Stimulated activated CD4-positive, alpha-beta T cell treated with anti-CD3 and anti-CD28 coated beads, TNF-alpha, amount 100 ng/mL, for 4 hours (primary cell): ENCODE data around the gene ZNF101.
"Not testable (repeated sequence)": the region's sequence is repeated elsewhere in the genome, so short reads cannot be mapped to it uniquely, and the experiment has no call there.

ENCODE experiments used
- DNase-seq, 3 experiments: peaks; one replicate each; pipeline ENCODE4 v3.0.0-alpha.2; 2020; ENCODE audit warnings: low read depth in 3 of 3

Gene ZNF101

DNA sequence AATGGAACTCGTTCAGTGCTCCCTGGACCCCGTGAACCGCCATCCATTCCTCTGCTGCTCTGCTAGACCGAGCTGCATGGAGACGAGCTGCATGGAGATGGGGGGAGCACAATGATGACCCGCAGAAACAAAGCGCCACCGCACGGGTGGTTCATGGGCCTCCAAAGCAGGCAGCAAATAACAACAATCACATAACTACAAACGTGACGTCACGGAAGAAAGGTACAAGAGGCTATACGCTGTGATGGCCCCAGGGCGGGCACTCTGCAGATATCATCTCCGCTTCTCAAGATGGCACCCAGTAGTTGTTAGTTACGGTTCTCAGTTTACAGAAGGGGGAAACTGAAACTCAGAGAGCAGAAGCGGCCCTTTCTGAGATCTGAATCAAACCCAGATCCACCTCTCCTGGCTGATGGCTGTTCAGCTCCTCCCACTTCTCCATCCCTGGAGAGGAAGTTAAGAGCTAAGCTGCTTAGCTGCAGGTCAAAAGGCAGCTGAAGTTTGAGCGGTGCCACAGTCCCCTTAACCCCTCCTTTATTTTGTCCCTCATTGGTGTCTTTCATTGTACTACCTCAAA is 6.9 kb upstream of the ZNF101 start:
- DNase-seq, result no peak

DNA sequence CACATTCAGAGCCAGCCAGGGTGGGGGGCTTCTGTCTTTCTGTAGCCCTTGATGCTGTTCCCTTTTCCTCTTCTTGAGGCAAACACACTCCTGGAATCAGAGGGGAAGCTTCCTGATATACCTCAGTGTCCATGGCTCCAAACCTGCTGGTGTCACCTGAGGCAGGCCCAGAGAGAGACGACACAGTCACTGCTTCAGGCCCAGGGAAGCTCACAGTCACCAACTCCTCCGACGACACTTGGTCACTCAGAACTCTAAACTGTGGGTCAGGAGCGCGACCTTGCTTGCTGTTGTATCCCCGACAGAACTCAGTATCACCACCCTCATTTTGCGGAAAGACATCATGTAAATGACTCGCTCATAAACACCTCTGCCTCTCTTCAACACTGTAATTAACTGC is 6.3 kb upstream of the ZNF101 start:
- no peak for DNase-seq

DNA sequence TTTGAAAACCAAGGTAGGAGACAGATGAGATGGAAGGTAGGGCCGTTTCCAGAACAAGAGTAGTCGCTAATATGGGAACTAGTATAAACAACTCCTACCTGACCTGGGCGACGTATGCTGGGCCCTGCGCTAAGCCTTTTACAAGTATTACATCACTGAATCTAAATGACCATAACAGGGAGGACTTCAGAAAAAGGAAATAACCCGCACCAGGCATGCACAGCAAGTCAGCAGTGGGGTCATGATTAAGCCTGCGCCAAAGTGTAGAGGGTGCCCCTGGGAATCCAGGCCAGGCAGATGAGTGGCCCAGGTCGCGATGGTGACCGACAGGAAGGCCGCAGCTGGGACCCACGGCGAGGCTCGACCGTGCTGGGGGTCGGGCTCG is 5.8 kb upstream of the ZNF101 start:
- DNase-seq, result no peak

DNA sequence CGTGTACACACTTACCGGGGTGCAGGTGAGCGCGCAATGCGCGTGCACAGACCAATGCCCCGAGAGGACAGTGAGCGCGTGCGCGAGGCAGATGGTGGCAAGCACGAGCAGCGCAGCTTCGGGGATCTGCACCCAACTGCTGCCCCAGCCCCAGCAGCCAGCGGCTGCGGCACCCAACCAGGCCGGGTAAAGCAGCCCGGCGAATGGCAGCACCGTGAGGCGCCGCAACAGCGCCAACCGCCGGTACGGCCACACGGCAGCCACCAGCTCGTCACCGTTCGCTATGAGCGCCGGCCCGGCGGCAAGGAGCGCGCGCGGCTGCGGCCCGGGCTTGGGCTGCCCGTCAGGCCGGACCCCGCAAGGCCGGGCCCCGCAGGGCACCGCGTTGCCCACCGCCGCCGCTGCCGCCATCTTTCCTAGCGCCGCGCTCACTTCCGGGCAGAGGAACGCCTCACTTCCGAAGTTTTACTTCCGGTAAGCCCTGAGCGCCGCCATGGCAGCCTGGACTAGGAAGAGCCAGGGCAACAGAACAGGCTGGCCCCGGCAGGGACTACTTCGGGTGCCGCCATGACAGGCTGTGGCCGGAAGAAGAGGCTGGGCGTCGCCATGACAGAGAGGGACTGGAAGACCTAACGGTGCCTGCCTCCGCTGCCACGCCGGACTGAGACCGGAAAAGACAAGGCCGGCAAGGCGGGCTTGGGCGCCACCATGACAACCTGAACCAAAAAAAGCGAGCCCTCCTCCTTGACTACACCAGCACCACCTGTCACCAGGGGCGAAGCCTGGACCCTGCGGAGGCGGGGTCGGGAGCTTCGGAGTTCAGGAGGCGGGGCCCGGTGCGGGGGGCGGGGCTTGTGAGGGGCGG is 5.2 kb upstream of the ZNF101 start, which contains the start of gene ATP13A1:
Gene ATP13A1, minus strand, starts transcription at position 421 of the 865 bp plus-strand sequence. Its CDS starts 10 bp downstream, at position 411.
- DNase-seq, result peak; percentile 82 to 90 (median 86)

DNA sequence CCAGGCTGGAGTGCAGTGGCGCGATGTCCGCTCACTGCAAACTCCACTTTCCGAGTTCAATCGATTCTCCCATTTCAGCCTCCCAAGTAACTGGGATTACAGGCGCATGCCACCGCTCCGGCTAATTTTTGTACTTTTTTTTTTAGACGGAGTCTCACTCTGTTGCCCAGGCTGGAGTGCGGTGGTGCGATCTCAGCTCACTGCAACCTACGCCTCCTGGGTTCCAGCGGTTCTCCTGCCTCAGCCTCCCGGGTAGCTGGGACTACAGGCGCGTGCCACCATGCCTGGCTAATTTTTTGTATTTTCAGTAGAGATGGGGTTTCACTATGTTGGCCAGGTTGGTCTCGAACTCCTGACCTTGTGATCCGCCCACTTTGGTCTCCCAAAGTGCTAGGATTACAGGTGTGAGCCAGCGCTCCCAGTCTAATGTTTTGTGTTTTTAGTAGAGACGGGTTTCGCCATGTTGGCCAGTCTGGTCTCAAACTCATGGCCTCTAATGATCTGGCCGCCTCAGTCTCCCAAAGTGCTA is 3.2 kb upstream of the ZNF101 start:
- not testable (repeated sequence) for DNase-seq

DNA sequence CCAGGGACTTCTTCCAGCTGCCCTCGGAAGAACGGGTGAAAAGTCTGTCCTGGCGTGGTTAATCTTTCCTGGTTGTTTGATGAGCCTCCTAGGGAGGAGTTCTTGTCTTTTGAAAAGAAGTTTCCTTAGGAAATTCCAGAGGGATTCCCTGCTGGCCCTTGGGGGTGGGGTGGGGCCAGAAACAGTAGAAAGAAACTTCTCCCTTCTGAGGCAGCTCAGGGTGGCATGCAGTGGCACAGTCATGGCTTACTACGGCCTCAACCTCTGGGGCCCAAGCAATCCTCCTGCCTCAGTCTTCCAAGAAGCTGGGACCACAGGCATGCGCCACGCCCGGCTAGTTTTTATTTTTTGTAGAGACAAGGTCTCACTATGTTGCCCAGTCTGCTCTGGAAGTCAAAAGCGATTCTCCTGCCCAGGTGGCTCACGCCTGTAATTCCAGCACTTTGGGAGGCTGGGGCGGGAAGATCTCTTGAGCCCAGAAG is 1.5 kb downstream of the ZNF101 start:
- DNase-seq, result no peak

DNA sequence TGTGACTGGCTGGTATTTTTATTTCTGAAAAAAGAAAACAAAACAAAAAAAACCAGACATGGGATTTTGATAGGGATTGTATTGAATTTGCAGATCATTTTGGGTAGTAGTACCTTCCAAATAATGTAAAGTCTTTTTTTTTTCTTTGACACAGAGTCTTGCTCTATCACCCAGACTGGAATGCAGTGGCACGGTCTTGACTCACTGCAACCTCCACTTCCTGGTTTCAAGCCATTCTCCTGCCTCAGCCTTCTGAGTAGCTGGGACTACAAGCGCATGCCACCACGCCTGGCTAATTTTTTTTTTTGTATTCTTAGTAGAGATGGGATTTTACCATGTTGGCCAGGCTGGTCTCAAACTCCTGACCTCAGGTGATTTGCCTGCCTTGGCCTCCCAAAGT is 4.2 kb downstream of the ZNF101 start:
- DNase-seq, result no peak

DNA sequence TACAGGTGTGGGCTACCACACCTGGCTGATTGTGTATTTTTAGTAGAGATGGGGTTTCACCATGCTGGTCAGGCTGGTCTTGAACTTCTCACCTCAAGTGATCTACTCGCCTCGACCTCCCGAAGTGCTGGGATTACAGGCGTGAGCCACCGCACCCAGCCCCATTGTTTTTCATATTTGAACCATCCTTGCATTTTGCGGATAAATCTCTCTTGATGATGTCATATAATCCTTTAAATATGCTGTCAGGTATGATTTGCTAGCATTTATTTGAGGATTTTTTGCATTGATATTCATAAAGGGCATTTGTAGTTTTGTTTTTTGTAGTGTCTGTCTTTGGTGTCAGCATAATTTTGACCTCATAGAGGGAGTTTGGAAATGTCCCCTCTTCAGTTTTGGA is 5.7 kb downstream of the ZNF101 start:
- DNase-seq, result no peak

DNA sequence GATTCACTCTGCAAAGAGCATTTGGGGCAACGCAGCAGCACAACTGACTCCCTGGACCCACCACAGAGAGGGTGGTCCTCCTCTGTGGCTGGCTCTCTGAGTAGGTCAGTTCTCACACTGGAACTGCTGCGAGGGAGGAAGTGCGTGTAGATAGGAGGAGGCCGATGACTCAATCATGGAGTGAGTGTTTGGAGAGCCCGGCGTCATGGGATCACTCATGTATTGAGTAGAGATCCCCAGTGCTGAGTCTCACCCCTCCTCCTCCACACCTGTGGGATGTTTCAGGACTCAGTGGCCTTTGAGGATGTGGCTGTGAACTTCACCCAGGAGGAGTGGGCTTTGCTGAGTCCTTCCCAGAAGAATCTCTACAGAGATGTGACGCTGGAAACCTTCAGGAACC is 8.9 kb downstream of the ZNF101 start:
- no peak for DNase-seq

DNA sequence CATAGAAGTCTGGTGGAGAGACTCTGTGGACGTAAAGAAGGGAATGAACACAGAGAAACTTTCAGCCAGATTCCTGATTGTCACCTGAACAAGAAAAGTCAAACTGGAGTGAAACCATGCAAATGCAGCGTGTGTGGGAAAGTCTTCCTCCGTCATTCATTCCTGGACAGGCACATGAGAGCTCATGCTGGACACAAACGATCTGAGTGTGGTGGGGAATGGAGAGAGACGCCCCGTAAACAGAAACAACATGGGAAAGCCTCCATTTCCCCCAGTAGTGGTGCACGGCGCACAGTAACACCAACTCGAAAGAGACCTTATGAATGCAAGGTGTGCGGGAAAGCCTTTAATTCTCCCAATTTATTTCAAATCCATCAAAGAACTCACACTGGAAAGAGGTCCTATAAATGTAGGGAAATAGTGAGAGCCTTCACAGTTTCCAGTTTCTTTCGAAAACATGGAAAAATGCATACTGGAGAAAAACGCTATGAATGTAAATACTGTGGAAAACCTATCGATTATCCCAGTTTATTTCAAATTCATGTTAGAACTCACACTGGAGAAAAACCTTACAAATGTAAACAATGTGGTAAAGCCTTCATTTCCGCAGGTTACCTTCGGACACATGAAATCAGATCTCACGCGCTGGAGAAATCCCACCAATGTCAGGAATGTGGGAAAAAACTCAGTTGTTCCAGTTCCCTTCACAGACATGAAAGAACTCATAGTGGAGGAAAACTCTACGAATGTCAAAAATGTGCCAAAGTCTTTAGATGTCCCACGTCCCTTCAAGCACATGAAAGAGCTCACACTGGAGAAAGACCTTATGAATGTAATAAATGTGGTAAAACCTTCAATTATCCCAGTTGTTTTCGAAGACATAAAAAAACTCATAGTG is 10.8 kb downstream of the ZNF101 start:
- no peak for DNase-seq

DNA sequence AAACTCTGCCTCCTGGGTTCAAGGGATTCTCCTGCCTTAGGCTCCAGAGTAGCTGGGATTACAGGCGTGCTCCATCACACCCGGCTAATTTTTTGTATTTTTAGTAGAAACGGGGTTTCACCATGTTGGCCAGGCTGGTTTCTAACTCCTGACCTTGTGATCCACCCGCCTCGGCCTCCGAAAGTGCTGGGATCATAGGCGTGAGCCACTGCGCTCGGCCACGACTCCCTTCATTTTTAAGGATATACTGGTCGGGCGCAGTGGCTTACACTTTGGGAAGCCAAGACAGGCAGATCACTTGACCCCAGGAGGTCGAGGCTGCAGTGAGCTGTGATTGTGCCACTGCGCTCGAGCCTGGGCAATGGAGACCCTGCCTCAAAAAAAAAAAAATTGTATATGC is 17.5 kb downstream of the ZNF101 start:
- not testable (repeated sequence) for DNase-seq

DNA sequence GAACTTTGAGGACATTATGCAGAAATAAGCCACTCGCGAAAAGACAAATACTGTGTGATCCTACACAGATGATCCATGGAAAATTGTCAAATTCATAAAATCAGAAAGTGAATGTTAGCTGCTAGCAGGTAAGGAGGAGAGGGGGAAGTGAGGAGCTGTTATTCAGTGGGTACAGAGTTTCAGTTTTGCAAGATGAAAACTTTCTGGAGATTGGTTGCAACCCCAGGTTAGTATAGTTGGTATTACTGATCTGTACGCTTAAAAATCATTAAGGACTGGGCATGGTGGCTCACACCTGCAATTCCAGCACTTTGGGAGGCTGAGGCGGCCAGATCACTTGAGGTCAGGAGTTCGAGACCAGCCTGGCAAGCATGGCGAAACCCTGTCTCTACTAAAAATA is 17.9 kb downstream of the ZNF101 start:
- DNase-seq, result no peak

DNA sequence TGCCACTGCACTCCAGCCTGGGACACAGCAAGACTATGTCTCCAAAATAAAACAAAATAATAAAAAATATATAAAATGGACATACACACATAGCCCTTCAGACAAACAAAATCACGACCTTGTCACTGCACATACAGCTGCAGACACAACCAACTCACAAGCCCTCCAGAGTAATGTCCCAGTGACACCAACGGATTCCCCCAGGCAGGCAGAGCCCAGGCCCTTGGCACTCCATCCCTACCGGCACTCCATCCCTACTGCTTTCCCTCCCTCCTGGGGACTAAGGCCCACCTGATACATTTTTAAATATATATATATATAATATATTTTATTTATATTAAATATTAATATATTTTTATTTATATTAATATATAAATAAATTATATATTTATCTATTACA is 18.5 kb downstream of the ZNF101 start:
- no peak for DNase-seq

DNA sequence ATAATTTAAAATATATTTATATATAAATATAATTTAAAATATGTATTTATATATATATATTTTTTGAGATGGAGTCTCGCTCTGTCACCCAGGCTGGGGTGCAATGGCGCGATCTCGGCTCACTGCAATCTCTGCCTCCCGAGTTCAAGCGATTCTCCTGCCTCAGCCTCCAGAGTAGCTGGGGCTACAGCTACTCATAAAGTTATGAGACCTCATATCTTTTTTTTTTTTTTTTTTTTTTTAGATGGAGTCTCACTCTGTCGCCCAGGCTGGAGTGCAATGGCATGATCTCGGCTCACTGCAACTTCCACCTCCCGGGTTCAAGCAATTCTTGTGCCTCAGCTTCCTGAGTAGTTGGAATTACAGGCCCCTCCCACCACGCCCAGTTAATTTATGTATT is 20.4 kb downstream of the ZNF101 start:
- not testable (repeated sequence) for DNase-seq

DNA sequence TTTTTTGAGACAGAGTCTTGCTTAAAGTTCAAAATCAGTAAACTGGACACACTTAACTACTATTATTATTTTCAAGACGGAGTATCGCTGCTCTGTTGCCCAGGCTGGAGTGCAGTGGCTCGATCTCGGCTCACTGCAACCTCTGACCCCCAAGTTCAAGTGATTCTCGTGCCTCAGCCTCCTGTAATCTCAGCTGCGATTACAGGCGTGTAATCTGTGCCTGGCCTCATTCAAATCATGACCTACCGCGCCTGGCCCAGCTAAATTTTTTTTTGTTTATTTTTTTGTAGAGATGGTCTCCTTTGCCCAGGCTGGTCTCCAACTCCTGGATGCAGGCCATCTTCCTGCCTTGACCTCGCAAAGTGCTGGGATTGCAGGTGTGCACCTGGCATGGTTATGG is 23.0 kb downstream of the ZNF101 start:
- no peak for DNase-seq

DNA sequence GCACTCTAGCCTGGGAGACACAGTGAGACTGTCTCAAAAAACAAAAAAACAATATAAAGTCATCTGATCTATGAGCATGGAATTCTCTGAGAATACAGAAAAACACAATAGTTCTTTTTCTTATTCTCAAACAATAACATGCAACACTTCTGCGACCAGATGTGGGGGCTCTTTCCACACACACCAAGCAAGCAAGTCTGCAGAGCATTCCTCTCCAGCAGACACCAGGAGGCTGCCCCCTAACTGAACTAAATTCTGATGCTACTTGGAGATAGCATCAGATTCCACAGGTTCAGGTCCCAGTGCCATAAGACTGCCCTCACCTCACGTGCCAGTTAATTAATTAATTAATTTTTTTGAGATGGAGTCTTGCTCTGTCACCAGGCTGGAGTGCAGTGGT is 27.7 kb downstream of the ZNF101 start:
- no peak for DNase-seq

DNA sequence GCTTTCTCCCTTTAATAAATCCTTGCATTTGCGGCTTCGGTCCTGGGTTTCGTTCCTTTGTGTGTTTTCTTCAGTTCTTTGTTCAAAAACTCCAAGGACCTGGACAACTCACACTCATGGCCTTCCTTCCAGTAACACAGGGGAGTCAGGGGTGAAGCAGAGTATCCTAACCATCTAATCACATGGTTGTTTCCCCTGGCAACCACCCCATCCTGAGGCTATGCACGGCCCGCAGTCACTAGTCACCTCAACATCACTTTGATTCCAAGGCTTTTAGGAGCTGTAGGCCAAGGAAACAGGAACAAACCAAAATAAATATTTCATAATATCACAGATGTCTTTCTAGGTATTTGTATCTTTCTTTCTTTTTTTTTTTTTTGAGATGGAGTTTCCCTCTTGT is 28.9 kb downstream of the ZNF101 start:
- no peak for DNase-seq

DNA sequence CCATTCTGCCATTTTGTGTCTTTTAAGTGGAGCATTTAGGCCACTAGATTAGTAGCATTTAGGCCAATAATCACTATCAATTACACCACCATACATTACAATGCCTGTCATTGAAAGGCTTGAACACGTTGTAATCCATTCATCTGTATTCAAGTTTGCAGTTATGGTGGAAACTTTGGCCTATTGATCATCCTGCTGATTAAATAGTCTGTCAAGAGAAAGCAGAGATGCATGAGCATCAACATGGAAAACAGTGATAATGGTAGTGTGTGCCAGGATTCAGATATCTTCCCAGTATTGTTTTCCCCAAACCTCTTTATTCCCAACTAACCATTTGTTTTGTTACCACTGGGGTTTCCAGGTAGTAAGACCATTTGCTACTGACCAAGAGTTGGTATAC is 31.9 kb downstream of the ZNF101 start:
- DNase-seq, result not testable (repeated sequence)

DNA sequence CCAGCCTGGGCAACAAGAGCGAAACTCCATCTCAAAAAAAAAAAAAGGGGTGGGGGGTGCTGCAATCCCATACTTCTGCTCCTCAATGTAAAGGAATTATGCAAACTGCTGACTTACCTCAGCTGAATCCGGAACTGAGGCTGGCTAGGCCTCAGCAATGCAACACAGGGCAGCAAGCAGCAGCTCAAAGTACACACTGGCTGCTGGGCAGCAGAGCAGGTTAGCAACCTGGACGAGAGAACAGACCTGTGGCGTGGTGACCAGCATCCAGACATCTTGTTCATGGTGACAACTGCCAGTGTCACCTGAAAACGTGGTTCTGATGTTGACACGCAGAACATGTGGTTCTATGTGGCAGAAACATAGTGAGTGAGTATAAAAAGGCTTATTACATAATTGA is 36.2 kb downstream of the ZNF101 start:
- DNase-seq, result no peak

DNA sequence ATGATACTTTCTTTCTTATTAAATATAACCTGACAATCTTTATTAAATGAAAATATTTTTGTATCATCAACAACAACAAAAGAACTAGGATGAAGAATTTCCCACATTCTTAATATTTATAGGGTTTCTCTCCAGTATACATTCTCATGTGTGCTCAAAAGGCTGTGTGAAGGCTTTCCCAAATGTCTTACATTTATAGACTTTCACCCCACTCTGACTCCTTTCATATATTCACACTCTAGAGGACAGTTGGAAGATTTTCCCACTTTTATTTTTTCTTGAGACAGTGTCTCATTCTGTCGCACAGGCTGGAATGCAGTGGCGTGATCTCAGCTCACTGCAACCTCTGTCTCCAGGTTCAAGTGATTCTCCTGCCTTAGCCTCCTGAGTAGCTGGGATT is 41.9 kb downstream of the ZNF101 start:
- DNase-seq, result no peak

DNA sequence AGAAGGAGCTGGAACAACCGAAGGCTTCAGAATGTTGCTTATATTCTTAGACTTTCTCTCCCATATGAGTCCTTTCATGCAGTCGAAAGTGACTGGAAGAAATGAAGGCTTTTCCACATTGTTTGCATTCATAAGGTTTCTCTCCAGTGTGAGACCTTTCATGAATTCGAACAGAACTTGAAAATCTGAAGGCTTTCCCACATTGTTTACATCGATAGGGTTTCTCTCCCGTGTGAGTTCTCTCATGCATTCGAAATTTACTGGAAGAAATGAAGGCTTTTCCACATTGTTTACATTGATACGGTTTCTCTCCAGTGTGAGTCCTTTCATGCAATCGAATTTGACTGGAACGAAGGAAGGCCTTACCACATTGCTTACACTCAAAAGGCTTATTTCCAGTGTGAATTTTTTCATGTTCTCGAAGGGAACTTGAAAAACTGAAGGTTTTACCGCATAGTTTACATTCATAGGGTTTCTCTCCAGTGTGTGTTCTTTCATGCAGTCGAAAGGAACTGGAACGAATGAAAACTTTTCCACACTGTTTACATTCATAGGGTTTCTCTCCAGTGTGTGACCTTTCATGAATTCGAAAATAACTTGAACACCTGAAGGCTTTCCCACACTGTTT is 42.8 kb downstream of the ZNF101 start:
- no peak for DNase-seq
